HCT116 (cell line): Measurements from ENCODE around the gene SPOPL. TPM values are rescaled to one million over a fixed set of nuclear protein-coding genes. Genes with fewer than 3 reads are reported as not detected.

Experiments used
- ATAC-seq: fragments of 200-7000 bp; cut with Tn5 transposase; 2 replicates; pipeline ENCODE4 v1.9.1; 2020; ENCODE audit warnings: mild to moderate bottlenecking, moderate library complexity
- BruUV-seq: library from RNA; stranded (reverse); fragments of 400-500 nt; replicated peaks from 2 replicates; lab custom pipeline; 2021; lab: Mats Ljungman, UMichigan
- CTCF ChIA-PET: fragments of 300-600 bp; sonication (Branson Sonifier 250); formaldehyde crosslinking; loops from one replicate; lab custom pipeline; 2021; ENCODE audit warnings: antibody characterized with exemption; lab: Charles Lee
- POLR2A ChIA-PET: fragments of 300-600, 350-600 bp; sonication (Branson Sonifier 250); formaldehyde crosslinking; loops from one replicate; lab custom pipeline; 2021; ENCODE audit warnings: antibody characterized with exemption; lab: Charles Lee
- RAD21 ChIA-PET, 2 experiments: fragments of 300-600 bp; sonication (Branson Sonifier 250); formaldehyde crosslinking; loops; one replicate each; lab custom pipeline; 2023; ENCODE audit warnings: low total read pairs in 2 of 2; ENCODE audit not compliant: uncharacterized antibody in 2 of 2, unreplicated experiment in 2 of 2, low non-redundant PET in 1 of 2; lab: Charles Lee
- DNase-seq: peaks from one replicate; pipeline ENCODE4 v3.0.0-alpha.2; 2010; ENCODE audit warnings: low read depth, low spot score
- H2AFZ ChIP-seq: fragments of 200-600 bp; shearing (Covaris generic), sonication (generic); 2 replicates; pipeline ENCODE4 v1.6.1; 2017; ENCODE audit warnings: low read depth, mixed run types, mixed read lengths, antibody characterized with exemption, low read length; ENCODE audit not compliant: poor library complexity, severe bottlenecking
- H3K27ac ChIP-seq: 2 replicates; pipeline ENCODE4 v1.5.1; 2012; ENCODE audit warnings: low read depth, low read length
- H3K27me3 ChIP-seq: fragments of 200-600 bp; sonication (generic); 2 replicates; pipeline ENCODE4 v1.6.1; 2016; ENCODE audit warnings: mixed run types, low read length, mixed read lengths; ENCODE audit not compliant: insufficient read depth
- H3K36me3 ChIP-seq, 2 experiments: fragments of 200-500 bp in 1 of 2; fragments of 200-600 bp in 1 of 2; sonication (Bioruptor generic) in 1 of 2; sonication (generic) in 1 of 2; 2 replicates each; pipeline versions ENCODE4 v1.5.1 to v1.6.1; 2014 to 2016; ENCODE audit warnings: low read length in 2 of 2, inconsistent platforms in 1 of 2, mixed read lengths in 1 of 2, mixed run types in 1 of 2; ENCODE audit not compliant: insufficient read depth in 2 of 2, control insufficient read depth in 1 of 2
- H3K4me1 ChIP-seq, 2 experiments: fragments of 200-600 bp in 1 of 2; sonication (generic) in 1 of 2; 2 replicates each; pipeline versions ENCODE4 v1.5.1 to v1.6.1; 2012 to 2017; ENCODE audit warnings: low read length in 2 of 2, inconsistent platforms in 1 of 2, mild to moderate bottlenecking in 1 of 2, mixed read lengths in 1 of 2, mixed run types in 1 of 2, moderate library complexity in 1 of 2; ENCODE audit not compliant: insufficient read depth in 2 of 2, control insufficient read depth in 1 of 2
- H3K4me2 ChIP-seq: fragments of 200-600 bp; sonication (generic); 2 replicates; pipeline ENCODE4 v1.6.1; 2017; ENCODE audit warnings: mixed run types, low read length, mixed read lengths
- H3K4me3 ChIP-seq, 2 experiments: fragments of 200-600 bp in 1 of 2; sonication (generic) in 1 of 2; replicated peaks in 1 of 2; 2 replicates each; pipeline ENCODE4 v1.5.1; 2011 to 2016; ENCODE audit warnings: low read length in 2 of 2, control low read depth in 1 of 2, low read depth in 1 of 2, mild to moderate bottlenecking in 1 of 2, mixed read lengths in 1 of 2, mixed run types in 1 of 2
- H3K79me2 ChIP-seq: fragments of 200-600 bp; sonication (generic); 2 replicates; pipeline ENCODE4 v1.6.1; 2017; ENCODE audit warnings: mild to moderate bottlenecking, mixed run types, low read length, moderate library complexity, mixed read lengths; ENCODE audit not compliant: insufficient read depth
- H3K9ac ChIP-seq: fragments of 200-600 bp; sonication (generic); 2 replicates; pipeline ENCODE4 v1.6.1; 2016; ENCODE audit warnings: low read length, mixed read lengths
- H3K9me2 ChIP-seq: fragments of 200-600 bp; sonication (generic), shearing (Covaris generic); 2 replicates; pipeline ENCODE4 v1.6.1; 2017; ENCODE audit warnings: mixed run types, mild to moderate bottlenecking, moderate library complexity; ENCODE audit not compliant: insufficient read depth
- H3K9me3 ChIP-seq, 2 experiments: fragments of 200-500 bp in 1 of 2; fragments of 200-600 bp in 1 of 2; sonication (Bioruptor generic) in 1 of 2; sonication (generic) in 1 of 2; 2 replicates each; pipeline ENCODE4 v1.6.1; 2014 to 2017; ENCODE audit warnings: low read length in 2 of 2, mixed read lengths in 2 of 2, inconsistent platforms in 1 of 2, low read depth in 1 of 2, mild to moderate bottlenecking in 1 of 2, mixed run types in 1 of 2, moderate library complexity in 1 of 2; ENCODE audit not compliant: control insufficient read depth in 1 of 2, insufficient read depth in 1 of 2
- H4K20me1 ChIP-seq: fragments of 200-600 bp; sonication (generic), shearing (Covaris generic); 2 replicates; pipeline ENCODE4 v1.6.1; 2017; ENCODE audit warnings: mixed run types, mild to moderate bottlenecking, moderate library complexity; ENCODE audit not compliant: insufficient read depth
- CBX3 ChIP-seq: IDR thresholded peaks from 2 replicates; pipeline ENCODE4 v1.6.1; 2012; ENCODE audit warnings: low read depth
- ELF1 ChIP-seq: IDR thresholded peaks from 2 replicates; pipeline ENCODE4 v1.6.1; 2012; ENCODE audit warnings: low read depth, borderline replicate concordance
- EZH2phosphoT487 ChIP-seq: fragments of 200-600 bp; IDR thresholded peaks from 2 replicates; pipeline ENCODE4 v1.6.1; 2018; ENCODE audit warnings: antibody characterized with exemption, borderline replicate concordance
- FOSL1 ChIP-seq: IDR thresholded peaks from 2 replicates; pipeline ENCODE4 v1.6.1; 2012; ENCODE audit warnings: low read depth
- JUND ChIP-seq: IDR thresholded peaks from 2 replicates; pipeline ENCODE4 v1.6.1; 2012
- MAX ChIP-seq: IDR thresholded peaks from 2 replicates; pipeline ENCODE4 v1.6.1; 2012
- POLR2A ChIP-seq: IDR thresholded peaks from 2 replicates; pipeline ENCODE4 v1.7.0; 2011; ENCODE audit warnings: borderline replicate concordance; ENCODE audit not compliant: insufficient read depth, insufficient read length; ENCODE audit errors: extremely low read depth
- POLR2AphosphoS5 ChIP-seq: IDR thresholded peaks from 2 replicates; pipeline ENCODE4 v1.6.1; 2011; ENCODE audit warnings: mild to moderate bottlenecking, low read depth, low read length, moderate library complexity
- RAD21 ChIP-seq: IDR thresholded peaks from 2 replicates; pipeline ENCODE4 v1.6.1; 2012; ENCODE audit warnings: low read depth, mild to moderate bottlenecking
- REST ChIP-seq: IDR thresholded peaks from 2 replicates; pipeline ENCODE4 v1.6.1; 2012; ENCODE audit warnings: low read depth
- SP1 ChIP-seq: IDR thresholded peaks from 2 replicates; pipeline ENCODE4 v1.6.1; 2012; ENCODE audit warnings: low read depth
- SRF ChIP-seq: IDR thresholded peaks from 2 replicates; pipeline ENCODE4 v1.6.1; 2012; ENCODE audit warnings: low read depth
- TCF7L2 ChIP-seq: IDR thresholded peaks from 2 replicates; pipeline ENCODE4 v1.7.0; 2011; ENCODE audit warnings: borderline replicate concordance, inconsistent platforms; ENCODE audit not compliant: insufficient read depth, insufficient read length; ENCODE audit errors: extremely low read depth
- YY1 ChIP-seq: IDR thresholded peaks from 2 replicates; pipeline ENCODE4 v1.6.1; 2011; ENCODE audit warnings: low read length, low read depth, moderate library complexity, mild to moderate bottlenecking; ENCODE audit not compliant: insufficient replicate concordance; ENCODE audit errors: extremely low read depth
- ZBTB33 ChIP-seq: IDR thresholded peaks from 2 replicates; pipeline ENCODE4 v1.6.1; 2011; ENCODE audit warnings: mild to moderate bottlenecking, low read length, moderate library complexity; ENCODE audit not compliant: insufficient replicate concordance; ENCODE audit errors: extremely low read depth
- ZFX ChIP-seq: fragments of 450-650 bp; IDR thresholded peaks from 2 replicates; pipeline ENCODE4 v1.6.1; 2017
- intact Hi-C: fragments of 100-400 bp; cut with micrococcal nuclease; formaldehyde crosslinking; loops from 2 replicates; pipeline ENCODE4 v1.10.0; 2022
- total RNA-seq: library from RNA; stranded (reverse); gene quantifications from one replicate; pipeline ENCODE4 v1.2.1, GENCODE V29; 2021; ENCODE audit not compliant: unreplicated experiment

Gene SPOPL
- total RNA-seq, 1 experiment from 2014 or later, result 48.3 TPM

- no peaks in the 10 kb centered on the region for H3K9me2 ChIP-seq
- no peak overlapping the region for H2AFZ ChIP-seq
- H3K4me1 ChIP-seq, result no peaks in the 10 kb centered on the region
- no TSS peak for BruUV-seq
- ChIA-PET RAD21 (no interaction called here), CTCF (no interaction called here), POLR2A (no interaction called here)
- no peak overlapping the region for H3K9ac ChIP-seq
- DNase-seq, result no peak
- H3K4me3 ChIP-seq, result no peak overlapping the region
- H3K36me3 ChIP-seq, result no peaks in the 10 kb centered on the region
- H3K9me3 ChIP-seq, result no peaks in the 10 kb centered on the region
- intact Hi-C loops, result no loop called here
- TF ChIP-seq JUND (no peak), RAD21 (no peak), ELF1 (no peak), POLR2AphosphoS5 (no peak), CBX3 (no peak), ZFX (no peak), FOSL1 (no peak), SRF (no peak), MAX (no peak), POLR2A (no peak), ZBTB33 (no peak), YY1 (no peak), TCF7L2 (no peak), EZH2phosphoT487 (no peak), REST (no peak), SP1 (no peak)
- H3K79me2 ChIP-seq, result no peaks in the 10 kb centered on the region
- ATAC-seq, result no peak
- no peak overlapping the region for H3K4me2 ChIP-seq
- no peaks in the 10 kb centered on the region for H4K20me1 ChIP-seq
- H3K27ac ChIP-seq, result no peak overlapping the region
- H3K27me3 ChIP-seq, result no peaks in the 10 kb centered on the region
These were observed 32.2 kb upstream of the SPOPL start for GRCh38 chr2:138469411-138469810.
